Adrenal gland (tissue), 5 donors: ENCODE data around the gene MYOM1.

Experiments used
- CTCF ChIP-seq, 6 experiments: fragments of 450-650 bp in 4 of 6; fragments of 200-600 bp in 2 of 6; sonication (generic) in 1 of 6; IDR thresholded peaks; 1 replicate in 5 of 6; 2 replicates in 1 of 6; pipeline versions ENCODE4 v1.5.1 to v1.8.0; 2016 to 2021; ENCODE audit warnings: antibody characterized with exemption in 6 of 6, mild to moderate bottlenecking in 2 of 6, moderate library complexity in 1 of 6
- POLR2A ChIP-seq, 2 donors: fragments of 450-650 bp; IDR thresholded peaks; one replicate each; pipeline ENCODE4 v1.6.1; 2017; ENCODE audit warnings: antibody characterized with exemption in 2 of 2, mild to moderate bottlenecking in 2 of 2, moderate library complexity in 1 of 2
- donor health status: DM: no; HTN: no; CAD: no.

- TF ChIP-seq CTCF (IDR thresholded peaks at IDR 0.05) (no peak), POLR2A (IDR thresholded peaks at IDR 0.05) (no peak)
Measured at GRCh38 chr18:3150688-3151087, 69.1 kb downstream of the MYOM1 start.
